A673 (cell line): ENCODE data around the gene NSD1. TPM values are rescaled to one million over a fixed set of nuclear protein-coding genes. Genes with fewer than 3 reads are reported as not detected.

Experiments used
- BruUV-seq: library from RNA; stranded (reverse); fragments of 400-500 nt; replicated peaks from 2 replicates; lab custom pipeline; 2021; lab: Mats Ljungman, UMichigan
- CTCF ChIA-PET: fragments of 300-600 bp; sonication (Branson Sonifier 250); formaldehyde crosslinking; loops from one replicate; lab custom pipeline; 2022; ENCODE audit warnings: antibody characterized with exemption; lab: Charles Lee
- POLR2A ChIA-PET: fragments of 300-600 bp; sonication (Branson Sonifier 250); formaldehyde crosslinking; loops from one replicate; lab custom pipeline; 2022; ENCODE audit warnings: antibody characterized with exemption; ENCODE audit not compliant: low non-redundant PET; lab: Charles Lee
- DNase-seq: peaks from one replicate; pipeline ENCODE4 v3.0.0-alpha.2; 2015; ENCODE audit warnings: low spot score
- H3K27ac ChIP-seq: fragments of 200-600 bp; sonication (generic); 2 replicates; pipeline ENCODE4 v1.5.1; 2016; ENCODE audit warnings: mixed run types, low read depth, mild to moderate bottlenecking, mixed read lengths, antibody characterized with exemption, low read length; ENCODE audit not compliant: poor library complexity, severe bottlenecking
- H3K27me3 ChIP-seq: fragments of 200-600 bp; sonication (generic); replicated peaks from 2 replicates; pipeline ENCODE4 v1.6.1; 2017; ENCODE audit warnings: mixed run types, low read depth, mild to moderate bottlenecking, mixed read lengths, antibody characterized with exemption, low read length; ENCODE audit not compliant: insufficient read depth, poor library complexity
- H3K36me3 ChIP-seq: fragments of 200-600 bp; sonication (generic); 2 replicates; pipeline ENCODE4 v1.6.1; 2016; ENCODE audit warnings: mixed run types, mild to moderate bottlenecking, mixed read lengths, antibody characterized with exemption, low read length; ENCODE audit not compliant: insufficient read depth, poor library complexity, severe bottlenecking
- H3K4me1 ChIP-seq: fragments of 200-600 bp; sonication (generic); 2 replicates; pipeline ENCODE4 v1.6.1; 2017; ENCODE audit warnings: mixed run types, mild to moderate bottlenecking, mixed read lengths, antibody characterized with exemption, low read length; ENCODE audit not compliant: insufficient read depth, poor library complexity, severe bottlenecking
- H3K4me3 ChIP-seq: fragments of 200-600 bp; sonication (generic); 2 replicates; pipeline ENCODE4 v1.5.1; 2016; ENCODE audit warnings: low read depth, mixed run types, mild to moderate bottlenecking, mixed read lengths, low read length; ENCODE audit not compliant: poor library complexity, severe bottlenecking
- H3K9me3 ChIP-seq: fragments of 200-600 bp; sonication (generic); 2 replicates; pipeline ENCODE4 v1.6.1; 2016; ENCODE audit warnings: mixed run types, low read depth, mild to moderate bottlenecking, mixed read lengths, antibody characterized with exemption, low read length; ENCODE audit not compliant: poor library complexity, severe bottlenecking
- CTCF ChIP-seq: fragments of 300-800, 200-600 bp; sonication (generic); conservative IDR thresholded peaks from 2 replicates; pipeline ENCODE4 v1.5.1; 2017; ENCODE audit warnings: low read depth, mild to moderate bottlenecking, antibody characterized with exemption, low read length, moderate library complexity, mixed read lengths
- EZH2 ChIP-seq: fragments of 200-600 bp; sonication (generic); IDR thresholded peaks from 2 replicates; pipeline ENCODE4 v1.6.1; 2017; ENCODE audit warnings: borderline replicate concordance, low read depth, mild to moderate bottlenecking, mixed read lengths, antibody characterized with exemption, low read length; ENCODE audit not compliant: poor library complexity, severe bottlenecking
- intact Hi-C: fragments of 100-400 bp; cut with micrococcal nuclease; formaldehyde crosslinking; loops from one replicate; pipeline ENCODE4 v1.10.0; 2022; ENCODE audit not compliant: unreplicated experiment
- total RNA-seq: library from RNA; stranded (reverse); gene quantifications from 2 replicates; pipeline ENCODE4 v1.2.3, GENCODE V29; 2021

Gene NSD1
- total RNA-seq, 1 experiment from 2014 or later: 74.3 TPM

GRCh38 chr5:177123789-177124485, 9.6 kb upstream of the NSD1 start:
- ChIA-PET POLR2A (no interaction called here), CTCF (no interaction called here)
- intact Hi-C loops: no loop called here

GRCh38 chr5:177124486-177124991, 9.0 kb upstream of the NSD1 start:
- Histone ChIP-seq H3K27ac (no peak overlapping the region), H3K4me1 (no peaks in the 10 kb centered on the region), H3K4me3 (no peak overlapping the region), H3K27me3 (no peaks in the 10 kb centered on the region), H3K9me3 (no peaks in the 10 kb centered on the region), H3K36me3 (no peaks in the 10 kb centered on the region)
- POLR2A ChIA-PET: no interaction called here
- BruUV-seq: no TSS peak
- no peak for DNase-seq
- no peak for TF ChIP-seq CTCF
- TF ChIP-seq EZH2: no peak
- CTCF ChIA-PET: no interaction called here
- intact Hi-C loops: no loop called here

More at GRCh38 chr5:177123789-177124485, 9.6 kb upstream of the NSD1 start:
- DNase-seq: no peak
- Histone ChIP-seq H3K36me3 (no peaks in the 10 kb centered on the region), H3K27ac (no peak overlapping the region), H3K27me3 (no peaks in the 10 kb centered on the region), H3K4me1 (no peaks in the 10 kb centered on the region), H3K4me3 (no peak overlapping the region), H3K9me3 (no peaks in the 10 kb centered on the region)
- BruUV-seq: no TSS peak
- TF ChIP-seq CTCF: no peak
- no peak for TF ChIP-seq EZH2

GRCh38 chr5:177126771-177127170, 6.8 kb upstream of the NSD1 start:
- ChIA-PET CTCF (no interaction called here), POLR2A (no interaction called here)
- H3K4me3 ChIP-seq: no peak overlapping the region
- BruUV-seq: no TSS peak
- intact Hi-C loops: no loop called here
- H3K4me1 ChIP-seq: no peaks in the 10 kb centered on the region
- H3K9me3 ChIP-seq: no peaks in the 10 kb centered on the region
- no peaks in the 10 kb centered on the region for H3K36me3 ChIP-seq
- H3K27ac ChIP-seq: no peak overlapping the region
- TF ChIP-seq EZH2 (no peak), CTCF (no peak)
- H3K27me3 ChIP-seq: no peaks in the 10 kb centered on the region
- no peak for DNase-seq
